Islet of Langerhans (tissue), 1 donor: Measurements from ENCODE around the gene NAPA.

Experiments
- FAIRE-seq: peaks from one replicate; lab custom pipeline; 2011; peaks lifted over from hg19 to GRCh38; lab: Jason Lieb, UNC

The NAPA gene

GRCh38 chr19:47456721-47457474 lies 58.0 kb downstream of the NAPA start:
- FAIRE-seq: no peak

- no peak for FAIRE-seq
Measured at GRCh38 chr19:47450478-47450877, 64.4 kb downstream of the NAPA start.

- FAIRE-seq: no peak
Measured at GRCh38 chr19:47448360-47448727, 66.5 kb downstream of the NAPA start.

GRCh38 chr19:47447470-47448359 lies 67.1 kb downstream of the NAPA start:
- FAIRE-seq: no peak

GRCh38 chr19:47446534-47447469 lies 68.1 kb downstream of the NAPA start:
- FAIRE-seq: no peak

- FAIRE-seq: no peak
Measured at GRCh38 chr19:47445937-47446402, 68.9 kb downstream of the NAPA start.

GRCh38 chr19:47445527-47445926 lies 69.3 kb downstream of the NAPA start:
- FAIRE-seq: no peak

GRCh38 chr19:47444388-47444821 lies 70.5 kb downstream of the NAPA start:
- FAIRE-seq: no peak

GRCh38 chr19:47443331-47443730 lies 71.5 kb downstream of the NAPA start:
- no peak for FAIRE-seq

- FAIRE-seq: no peak
Measured at GRCh38 chr19:47438793-47439220, 76.1 kb downstream of the NAPA start.
